Measurements from ENCODE around the gene EPB41L3.

The EPB41L3 gene

DNA sequence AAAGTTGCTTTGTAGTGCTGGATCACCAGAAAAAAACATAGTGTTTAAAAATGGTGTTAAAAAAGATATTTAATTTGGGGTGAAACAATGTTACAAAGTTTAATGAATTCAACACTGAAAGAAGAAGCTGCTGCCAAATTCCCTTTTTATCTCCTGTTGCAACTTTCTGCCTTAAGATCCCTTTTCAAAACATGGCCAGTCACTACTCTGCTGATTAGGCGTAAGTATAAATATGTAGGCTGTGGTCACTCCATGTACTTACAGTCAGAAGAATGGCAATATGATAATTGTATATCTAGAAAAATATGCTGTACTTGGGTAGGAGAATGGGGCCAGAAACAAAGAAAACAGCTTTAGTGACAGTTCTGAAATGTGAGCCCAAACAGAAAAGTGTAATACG is 124.8 kb downstream of the EPB41L3 start:
- TF ChIP-seq, protein P1, sequence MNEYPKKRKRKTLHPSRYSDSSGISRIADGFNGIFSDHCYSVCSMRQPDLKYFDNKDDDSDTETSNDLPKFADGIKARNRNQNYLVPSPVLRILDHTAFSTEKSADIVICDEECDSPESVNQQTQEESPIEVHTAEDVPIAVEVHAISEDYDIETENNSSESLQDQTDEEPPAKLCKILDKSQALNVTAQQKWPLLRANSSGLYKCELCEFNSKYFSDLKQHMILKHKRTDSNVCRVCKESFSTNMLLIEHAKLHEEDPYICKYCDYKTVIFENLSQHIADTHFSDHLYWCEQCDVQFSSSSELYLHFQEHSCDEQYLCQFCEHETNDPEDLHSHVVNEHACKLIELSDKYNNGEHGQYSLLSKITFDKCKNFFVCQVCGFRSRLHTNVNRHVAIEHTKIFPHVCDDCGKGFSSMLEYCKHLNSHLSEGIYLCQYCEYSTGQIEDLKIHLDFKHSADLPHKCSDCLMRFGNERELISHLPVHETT (tag by site-specific recombination; IDR thresholded peaks at IDR 0.05) = no peak
- TF ChIP-seq ZSCAN23 (tag by site-specific recombination; IDR thresholded peaks at IDR 0.05) (no peak), KLF10 (tag by site-specific recombination; IDR thresholded peaks at IDR 0.05) (no peak), ZNF843 (tag by site-specific recombination; IDR thresholded peaks at IDR 0.05) (no peak)
- CTCF ChIA-PET = no interaction called here
- Histone ChIP-seq H3K4me1 (ENCODE audit: control insufficient read depth, insufficient read depth, low read length) (no peaks in the 10 kb centered on the region), H3K9me3 (ENCODE audit: control insufficient read depth, insufficient read depth, low read depth, low read length) (no peaks in the 10 kb centered on the region), H3K27ac (ENCODE audit: extremely low read depth, low read depth, low read length) (no peak overlapping the region), H3K36me3 (ENCODE audit: control insufficient read depth in 2 of 2, insufficient read depth in 1 of 2, low read length in 2 of 2) (peaks cover 3 to 37% of the 10 kb centered on the region in 2 experiments; a peak in 2 of 3 replicates), H3K4me3 (ENCODE audit: low read depth, low read length) (no peak overlapping the region)
- POLR2A ChIA-PET = no interaction called here

DNA sequence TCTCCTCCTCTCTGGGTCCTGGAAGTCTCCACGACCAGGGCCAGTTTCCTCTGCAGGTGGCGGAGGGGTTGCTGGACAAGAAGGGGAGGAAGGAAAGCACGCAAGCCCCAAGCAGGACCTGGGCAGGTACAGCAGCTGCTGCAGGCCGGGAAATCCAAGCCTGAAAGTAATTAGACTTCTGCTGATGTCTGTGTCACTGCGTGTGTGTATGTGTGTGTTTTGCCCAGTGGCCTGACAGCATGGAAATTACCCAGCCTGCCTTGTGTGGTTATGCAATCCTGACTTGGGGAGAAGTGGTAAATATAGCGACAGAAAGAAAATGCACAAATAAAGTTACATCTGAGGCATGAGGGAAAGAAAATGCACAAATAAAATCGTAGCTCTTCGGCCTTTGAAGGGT is 126.5 kb downstream of the EPB41L3 start:
- TF ChIP-seq ZNF529 (tag by site-specific recombination; IDR thresholded peaks at IDR 0.05; ENCODE audit: insufficient replicate concordance) (no peak), ZNF610 (tag by site-specific recombination; IDR thresholded peaks at IDR 0.05; ENCODE audit: borderline replicate concordance) (no peak), ZNF146 (tag by site-specific recombination; IDR thresholded peaks at IDR 0.05) (no peak), GLI2 (tag by site-specific recombination; IDR thresholded peaks at IDR 0.05; ENCODE audit: borderline replicate concordance, low read depth) (no peak)
- TF ChIP-seq, protein P2, sequence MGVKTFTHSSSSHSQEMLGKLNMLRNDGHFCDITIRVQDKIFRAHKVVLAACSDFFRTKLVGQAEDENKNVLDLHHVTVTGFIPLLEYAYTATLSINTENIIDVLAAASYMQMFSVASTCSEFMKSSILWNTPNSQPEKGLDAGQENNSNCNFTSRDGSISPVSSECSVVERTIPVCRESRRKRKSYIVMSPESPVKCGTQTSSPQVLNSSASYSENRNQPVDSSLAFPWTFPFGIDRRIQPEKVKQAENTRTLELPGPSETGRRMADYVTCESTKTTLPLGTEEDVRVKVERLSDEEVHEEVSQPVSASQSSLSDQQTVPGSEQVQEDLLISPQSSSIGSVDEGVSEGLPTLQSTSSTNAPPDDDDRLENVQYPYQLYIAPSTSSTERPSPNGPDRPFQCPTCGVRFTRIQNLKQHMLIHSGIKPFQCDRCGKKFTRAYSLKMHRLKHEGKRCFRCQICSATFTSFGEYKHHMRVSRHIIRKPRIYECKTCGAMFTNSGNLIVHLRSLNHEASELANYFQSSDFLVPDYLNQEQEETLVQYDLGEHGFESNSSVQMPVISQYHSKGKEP (tag by site-specific recombination; IDR thresholded peaks at IDR 0.05) = no peak
- Histone ChIP-seq H3K9me3 (ENCODE audit: control insufficient read depth, insufficient read depth, low read depth, low read length) (no peaks in the 10 kb centered on the region), H3K4me1 (ENCODE audit: control insufficient read depth, insufficient read depth, low read length) (no peaks in the 10 kb centered on the region), H3K4me3 (ENCODE audit: low read depth, low read length) (no peak overlapping the region), H3K36me3 (ENCODE audit: control insufficient read depth in 2 of 2, insufficient read depth in 1 of 2, low read length in 2 of 2) (peaks cover 0 to 23% of the 10 kb centered on the region in 2 experiments; a peak in 1 of 3 replicates), H3K27ac (ENCODE audit: extremely low read depth, low read depth, low read length) (no peak overlapping the region)
- CTCF ChIA-PET = interaction anchor here (2.4 kb wide), 1 partner anchor 130 kb away, joined by 5 read pairs; no protein-coding TSS in a partner anchor
- POLR2A ChIA-PET = no interaction called here

DNA sequence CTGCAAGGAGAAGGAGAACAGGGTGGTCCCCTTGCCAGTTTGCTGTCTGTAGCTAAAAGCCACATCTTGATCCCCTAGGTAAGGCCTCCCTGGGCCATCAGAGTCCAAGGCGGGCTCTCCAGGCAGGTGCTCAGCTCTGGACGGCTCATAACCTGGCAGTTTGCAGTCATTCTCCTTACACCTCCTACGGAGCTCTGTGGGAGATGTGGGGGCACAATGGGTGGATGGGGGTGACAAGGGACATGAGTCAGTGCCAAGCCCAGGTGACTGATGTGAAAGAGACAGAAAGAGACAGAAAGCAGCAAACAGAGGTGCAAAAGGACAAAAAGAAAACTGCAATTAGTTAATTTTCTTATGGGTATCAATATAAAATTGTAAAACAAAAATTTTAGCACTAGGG is 127.7 kb downstream of the EPB41L3 start:
- ChIA-PET CTCF (interaction anchor here (2.4 kb wide), 1 partner anchor 131 kb away, joined by 5 read pairs; no protein-coding TSS in a partner anchor), POLR2A (no interaction called here)
- peaks cover 0 to 23% of the 10 kb centered on the region in 2 experiments; a peak in 1 of 3 replicates for H3K36me3 ChIP-seq (ENCODE audit: control insufficient read depth in 2 of 2, insufficient read depth in 1 of 2, low read length in 2 of 2)
- H3K27ac ChIP-seq (ENCODE audit: extremely low read depth, low read depth, low read length) = no peak overlapping the region
- H3K4me1 ChIP-seq (ENCODE audit: control insufficient read depth, insufficient read depth, low read length) = no peaks in the 10 kb centered on the region
- no peaks in the 10 kb centered on the region for H3K9me3 ChIP-seq (ENCODE audit: control insufficient read depth, insufficient read depth, low read depth, low read length)
- no peak overlapping the region for H3K4me3 ChIP-seq (ENCODE audit: low read depth, low read length)
- TF ChIP-seq, protein P3, sequence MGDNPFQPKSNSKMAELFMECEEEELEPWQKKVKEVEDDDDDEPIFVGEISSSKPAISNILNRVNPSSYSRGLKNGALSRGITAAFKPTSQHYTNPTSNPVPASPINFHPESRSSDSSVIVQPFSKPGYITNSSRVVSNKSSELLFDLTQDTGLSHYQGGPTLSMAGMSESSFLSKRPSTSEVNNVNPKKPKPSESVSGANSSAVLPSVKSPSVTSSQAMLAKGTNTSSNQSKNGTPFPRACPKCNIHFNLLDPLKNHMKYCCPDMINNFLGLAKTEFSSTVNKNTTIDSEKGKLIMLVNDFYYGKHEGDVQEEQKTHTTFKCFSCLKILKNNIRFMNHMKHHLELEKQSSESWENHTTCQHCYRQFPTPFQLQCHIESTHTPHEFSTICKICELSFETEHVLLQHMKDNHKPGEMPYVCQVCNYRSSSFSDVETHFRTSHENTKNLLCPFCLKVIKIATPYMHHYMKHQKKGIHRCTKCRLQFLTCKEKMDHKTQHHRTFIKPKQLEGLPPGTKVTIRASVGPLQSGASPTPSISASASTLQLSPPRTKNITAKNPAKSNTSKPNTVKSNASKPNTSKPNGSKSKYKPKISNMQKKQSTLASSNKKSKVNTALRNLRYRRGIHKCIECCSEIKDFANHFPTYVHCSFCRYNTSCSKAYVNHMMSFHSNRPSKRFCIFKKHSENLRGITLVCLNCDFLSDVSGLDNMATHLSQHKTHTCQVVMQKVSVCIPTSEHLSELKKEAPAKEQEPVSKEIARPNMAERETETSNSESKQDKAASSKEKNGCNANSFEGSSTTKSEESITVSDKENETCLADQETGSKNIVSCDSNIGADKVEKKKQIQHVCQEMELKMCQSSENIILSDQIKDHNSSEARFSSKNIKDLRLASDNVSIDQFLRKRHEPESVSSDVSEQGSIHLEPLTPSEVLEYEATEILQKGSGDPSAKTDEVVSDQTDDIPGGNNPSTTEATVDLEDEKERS (tag by site-specific recombination; IDR thresholded peaks at IDR 0.05) = no peak
- TF ChIP-seq ZNF791 (tag by site-specific recombination; IDR thresholded peaks at IDR 0.05) (no peak), ZNF354C (tag by site-specific recombination; IDR thresholded peaks at IDR 0.05; ENCODE audit: borderline replicate concordance, low read depth) (no peak), ZFHX2 (tag by site-specific recombination; conservative IDR thresholded peaks at IDR 0.05) (0 out of 2 replicates have a peak, but pooled peaks have one; percentile 23), GLIS1 (tag by site-specific recombination; IDR thresholded peaks at IDR 0.05) (peak; percentile 30; the same call in 1 of the 2 replicates), ZBTB17 (tag by site-specific recombination; IDR thresholded peaks at IDR 0.05) (no peak)
